ENCODE results near the gene RIMKLB. TPM values are rescaled to one million over a fixed set of nuclear protein-coding genes. Genes with fewer than 3 reads are reported as not detected.
A peak's percentile ranks its signal among the peaks of the same experiment; 100 is the strongest.
"Not testable (repeated sequence)": the region's sequence is repeated elsewhere in the genome, so short reads cannot be mapped to it uniquely, and the experiment has no call there.

The RIMKLB gene
- total and polyA plus RNA-seq, 2 of the 8 experiments (the other 6 are each of a cell fraction or from before 2014, with no cell fraction given) = 37.8 to 78.2 TPM

DNA sequence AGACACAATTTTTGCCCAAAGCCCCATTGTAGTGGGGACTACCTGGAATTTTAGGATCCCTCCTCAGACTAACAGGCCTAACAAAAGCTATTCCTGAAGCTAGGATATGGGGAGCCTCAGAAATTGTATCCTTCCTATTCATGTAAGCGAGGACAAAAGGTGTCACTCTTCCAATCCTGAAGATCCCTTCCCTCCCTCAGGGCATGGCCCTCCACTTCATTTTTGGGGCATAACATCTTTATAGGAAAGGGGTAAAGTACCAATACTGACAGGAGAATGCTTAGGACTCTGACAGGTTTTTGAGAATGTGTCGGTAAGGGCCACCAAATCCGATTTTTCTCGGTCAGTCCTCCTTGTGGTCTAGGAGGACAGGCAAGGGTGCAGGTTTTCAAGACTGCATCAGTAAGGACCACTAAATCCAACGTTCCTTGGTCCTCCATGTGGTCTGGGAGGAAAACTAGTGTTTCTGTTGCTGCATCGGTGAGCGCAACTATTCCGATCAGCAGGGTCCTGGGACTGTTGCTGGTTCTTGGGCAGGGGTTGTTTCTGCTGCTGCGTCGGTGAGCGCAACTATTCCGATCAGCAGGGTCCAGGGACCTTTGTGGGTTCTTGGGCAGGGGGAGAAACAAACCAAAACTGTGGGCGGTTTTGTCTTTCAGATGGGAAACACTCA lies 91.7 kb downstream of the RIMKLB start:
- TF ChIP-seq POLR2AphosphoS5 (IDR thresholded peaks at IDR 0.05; ENCODE audit: low read depth, low read length) = peak; percentile 63
- 0 out of 4 replicates have a peak, but pooled peaks of 1 of the 2 experiments have one; percentile 2 for TF ChIP-seq RAD21 (IDR thresholded peaks at IDR 0.05 in 1 of 2, conservative IDR thresholded peaks at IDR 0.05 in 1 of 2; ENCODE audit: low read depth in 2 of 2, low read length in 2 of 2)
- peak; percentile 9 for TF ChIP-seq TAF7 (optimal IDR thresholded peaks at IDR 0.05; ENCODE audit: borderline replicate concordance, low read depth, low read length)
- Histone ChIP-seq H3K14ac (ENCODE audit: insufficient read length) (peak overlapping the region; percentile 99), H3K4me3 (ENCODE audit: extremely low read depth in 1 of 4, insufficient read depth in 2 of 4, low read depth in 3 of 4, low read length in 4 of 4) (peak overlapping the region; percentile 66 to 90 (median 86)), H3K27ac (ENCODE audit: low read depth, low read length) (peak overlapping the region; percentile 65), H3K9me3 (ENCODE audit: insufficient read depth in 2 of 2, low read depth in 1 of 2, low read length in 1 of 2) (peaks cover 21 to 22% of the 10 kb centered on the region in 2 experiments), H3K4me2 (ENCODE audit: insufficient read depth in 1 of 2, low read depth in 2 of 2, low read length in 2 of 2) (peak overlapping the region; percentile 52 to 71), H3K18ac (ENCODE audit: extremely low read depth, low read length) (peak overlapping the region; percentile 91), H3K9ac (replicated peaks in 1 of 4; ENCODE audit: extremely low read depth in 1 of 4, low read depth in 3 of 4, low read length in 3 of 4) (peak overlapping the region; percentile 41 to 74 (median 60)), H3K36me3 (ENCODE audit: control insufficient read depth in 2 of 4, insufficient read depth in 4 of 4, low read length in 3 of 4) (peaks cover 3 to 47% (median 26%) of the 10 kb centered on the region in 4 experiments; a peak in 7 of 8 replicates), H2BK5ac (ENCODE audit: low read depth, low read length) (peak overlapping the region; percentile 28; the same call in 1 of the 2 replicates), H4K5ac (ENCODE audit: insufficient read length, low read depth, low read length) (peak overlapping the region; percentile 38), H3K56ac (replicated peaks; ENCODE audit: insufficient read length, low read depth, low read length) (peak overlapping the region; percentile 12), H3K79me2 (ENCODE audit: control insufficient read depth in 1 of 2, insufficient read depth in 2 of 2, low read length in 2 of 2) (peaks cover 0 to 31% of the 10 kb centered on the region in 2 experiments; a peak in 3 of 4 replicates)
- H3K4ac ChIP-seq (replicated peaks; ENCODE audit: insufficient read length, low read depth, low read length); H2BK20ac ChIP-seq (ENCODE audit: low read length); H3K23ac ChIP-seq (ENCODE audit: insufficient read length); FAIRE-seq; H3K79me1 ChIP-seq (ENCODE audit: low read depth, low read length); H2BK120ac ChIP-seq (replicated peaks; ENCODE audit: low read depth, low read length); H2BK15ac ChIP-seq (ENCODE audit: low read length); H3K4me1 ChIP-seq (replicated peaks in 1 of 4; ENCODE audit: control insufficient read depth in 3 of 4, insufficient read depth in 4 of 4, low read length in 3 of 4); H4K91ac ChIP-seq (replicated peaks; ENCODE audit: insufficient read length, low read length); H4K8ac ChIP-seq (ENCODE audit: extremely low read depth, insufficient read depth, low read length); H2AK5ac ChIP-seq (ENCODE audit: low read depth, low read length); H3K23me2 ChIP-seq (ENCODE audit: low read depth, low read length); H2BK12ac ChIP-seq (ENCODE audit: low read depth, low read length); H3K27me3 ChIP-seq (replicated peaks in 1 of 4; ENCODE audit: control insufficient read depth in 3 of 4, extremely low read depth in 1 of 4, insufficient read depth in 3 of 4, low read length in 3 of 4); H2AFZ ChIP-seq (ENCODE audit: low read length); H4K20me1 ChIP-seq (replicated peaks in 1 of 2; ENCODE audit: control insufficient read depth in 1 of 2, insufficient read depth in 2 of 2, low read length in 2 of 2): not testable (repeated sequence)
- POLR2A ChIA-PET (ENCODE audit: partially characterized antibody) = interaction anchor here (0.7 to 11.0 kb wide), 15 partner anchors 8 to 125 kb away, joined by 3 to 211 read pairs (median 3); partner anchors contain the start of gene A2ML1
- CTCF ChIA-PET (ENCODE audit: partially characterized antibody) = interaction anchor here (1.0 to 1.4 kb wide), 4 partner anchors 10 to 112 kb away, joined by 3 to 4 read pairs (median 4); no protein-coding TSS in a partner anchor
- WGBS, 2 experiments (ENCODE audit: extremely low coverage in 1 of 2, insufficient coverage in 1 of 2, insufficient read length in 1 of 2, insufficient replicate concordance in 2 of 2, low coverage in 1 of 2, low lambda C conversion rate in 2 of 2, missing lambda C conversion rate in 1 of 2) = 4% methylated on average over 13 of the region's 13 CpGs; no CpG with 5 or more reads in 1 of the 2 experiments
- DNase-seq (ENCODE audit: low read depth in 1 of 2, low spot score in 2 of 2) = peak in 1 of 2 experiments; percentile 44

All from H1 (cell line).